ENCODE results near the gene AKAP8L.

DNA sequence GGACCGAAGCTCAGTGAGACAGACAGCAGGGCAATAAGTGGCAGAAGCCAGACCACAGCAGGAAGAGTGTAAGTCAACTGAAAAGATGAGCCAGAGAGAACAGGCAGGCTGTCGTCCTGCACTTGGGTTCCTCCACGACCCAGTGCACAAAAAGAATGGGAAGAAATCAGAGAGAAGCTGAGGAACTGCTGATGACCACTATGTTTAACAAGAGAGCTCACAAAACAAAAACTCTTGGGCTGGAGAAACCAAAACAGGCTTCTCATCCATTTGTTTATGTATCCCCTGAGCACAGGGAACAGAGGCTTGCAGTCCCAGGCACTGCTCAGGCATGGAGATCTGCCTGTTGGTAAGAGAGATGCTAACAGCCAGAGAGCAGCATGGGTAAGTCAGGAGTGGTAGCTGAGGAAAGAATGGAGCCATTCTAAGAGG is 14.0 kb downstream of the AKAP8L start:
- TF ChIP-seq CTCF (conservative IDR thresholded peaks at IDR 0.05; ENCODE audit: low read depth, low read length): no peak
- no peak for TF ChIP-seq EZH2 (IDR thresholded peaks at IDR 0.05; ENCODE audit: borderline replicate concordance, low read depth, low read length, poor library complexity, severe bottlenecking)
